ENCODE data around the gene PUM2.

DNA sequence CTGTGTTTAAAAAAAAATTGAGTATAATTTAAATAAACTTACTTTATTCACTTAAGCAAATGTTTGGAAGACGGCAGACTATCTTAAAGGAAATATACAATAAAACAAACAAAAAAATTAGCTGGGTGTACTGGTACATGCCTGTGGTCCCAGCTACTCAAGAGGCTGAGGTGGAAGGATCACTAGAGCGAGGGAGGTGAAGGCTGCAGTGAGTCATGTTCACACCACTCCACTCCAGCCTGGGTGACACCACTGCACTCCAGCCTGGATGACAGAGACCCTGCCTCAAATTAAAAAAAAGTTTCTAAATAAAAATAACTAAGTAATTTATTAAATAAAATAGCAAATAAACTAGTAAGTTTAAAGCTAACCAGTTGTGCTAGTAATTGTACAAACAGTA is 7.5 kb downstream of the PUM2 start:
- TF ChIP-seq POLR2A (IDR thresholded peaks at IDR 0.05), result no peak
- TF ChIP-seq, protein P1, sequence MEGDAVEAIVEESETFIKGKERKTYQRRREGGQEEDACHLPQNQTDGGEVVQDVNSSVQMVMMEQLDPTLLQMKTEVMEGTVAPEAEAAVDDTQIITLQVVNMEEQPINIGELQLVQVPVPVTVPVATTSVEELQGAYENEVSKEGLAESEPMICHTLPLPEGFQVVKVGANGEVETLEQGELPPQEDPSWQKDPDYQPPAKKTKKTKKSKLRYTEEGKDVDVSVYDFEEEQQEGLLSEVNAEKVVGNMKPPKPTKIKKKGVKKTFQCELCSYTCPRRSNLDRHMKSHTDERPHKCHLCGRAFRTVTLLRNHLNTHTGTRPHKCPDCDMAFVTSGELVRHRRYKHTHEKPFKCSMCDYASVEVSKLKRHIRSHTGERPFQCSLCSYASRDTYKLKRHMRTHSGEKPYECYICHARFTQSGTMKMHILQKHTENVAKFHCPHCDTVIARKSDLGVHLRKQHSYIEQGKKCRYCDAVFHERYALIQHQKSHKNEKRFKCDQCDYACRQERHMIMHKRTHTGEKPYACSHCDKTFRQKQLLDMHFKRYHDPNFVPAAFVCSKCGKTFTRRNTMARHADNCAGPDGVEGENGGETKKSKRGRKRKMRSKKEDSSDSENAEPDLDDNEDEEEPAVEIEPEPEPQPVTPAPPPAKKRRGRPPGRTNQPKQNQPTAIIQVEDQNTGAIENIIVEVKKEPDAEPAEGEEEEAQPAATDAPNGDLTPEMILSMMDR (IDR thresholded peaks at IDR 0.05), result no peak
- no peak for TF ChIP-seq POLR2AphosphoS5 (IDR thresholded peaks at IDR 0.05; ENCODE audit: insufficient read depth in 1 of 2, low read depth in 1 of 2)

Data from vagina (tissue), 2 donors.